SK-N-SH treated with all-trans-retinoic acid at 6 μM for 48 hours (cell line): ENCODE results near the gene HMGB4.

Experiments
- ATAC-seq: fragments of 200-7000 bp; cut with Tn5 transposase; 3 replicates; pipeline ENCODE4 v1.9.1; 2020; ENCODE audit warnings: mild to moderate bottlenecking, moderate library complexity
- ARNTL ChIP-seq: fragments of 450-650 bp; formaldehyde crosslinking; IDR thresholded peaks from 2 replicates; pipeline ENCODE4 v1.5.0; 2020; ENCODE audit warnings: low read depth, mild to moderate bottlenecking, moderate library complexity, borderline replicate concordance
- BACH2 ChIP-seq: fragments of 250-450 bp; sonication (Bioruptor Pico); IDR thresholded peaks from 2 replicates; pipeline ENCODE4 v1.9.0; 2021; ENCODE audit warnings: mild to moderate bottlenecking, borderline replicate concordance
- ESRRG ChIP-seq: fragments of 250-450 bp; sonication (Bioruptor Pico); IDR thresholded peaks from 2 replicates; pipeline ENCODE4 v1.6.1; 2021; ENCODE audit warnings: mild to moderate bottlenecking
- GLIS3 ChIP-seq: fragments of 250-450 bp; sonication (Bioruptor Pico); IDR thresholded peaks from 2 replicates; pipeline ENCODE4 v1.5.0; 2020; ENCODE audit warnings: mild to moderate bottlenecking, moderate library complexity
- ISL1 ChIP-seq: fragments of 250-450 bp; sonication (Bioruptor Pico); IDR thresholded peaks from 2 replicates; pipeline ENCODE4 v2.1.2; 2022; ENCODE audit warnings: mild to moderate bottlenecking, moderate library complexity
- OSR1 ChIP-seq: fragments of 250-450 bp; sonication (Bioruptor Pico); IDR thresholded peaks from 2 replicates; pipeline ENCODE4 v1.8.0; 2022; ENCODE audit warnings: moderate library complexity, mild to moderate bottlenecking, inconsistent platforms
- PPARA ChIP-seq: fragments of 250-450 bp; sonication (Bioruptor Pico); IDR thresholded peaks from 2 replicates; pipeline ENCODE4 v1.5.0; 2020; ENCODE audit warnings: mild to moderate bottlenecking, borderline replicate concordance
- RARB ChIP-seq: fragments of 250-450 bp; sonication (Bioruptor Pico); IDR thresholded peaks from 2 replicates; pipeline ENCODE4 v1.8.0; 2021; ENCODE audit warnings: mild to moderate bottlenecking, moderate library complexity
- SNAI2 ChIP-seq: fragments of 250-450 bp; sonication (Bioruptor Pico); IDR thresholded peaks from 2 replicates; pipeline ENCODE4 v1.5.0; 2020; ENCODE audit warnings: mild to moderate bottlenecking, moderate library complexity
- TCF4 ChIP-seq: fragments of 250-450 bp; sonication (Bioruptor Pico); IDR thresholded peaks from 2 replicates; pipeline ENCODE4 v1.8.0; 2021; ENCODE audit warnings: mild to moderate bottlenecking, moderate library complexity, borderline replicate concordance
- TOX ChIP-seq: fragments of 250-450 bp; sonication (Bioruptor Pico); IDR thresholded peaks from 2 replicates; pipeline ENCODE4 v1.8.0; 2021; ENCODE audit warnings: mild to moderate bottlenecking, moderate library complexity, borderline replicate concordance
- ZFP3 ChIP-seq: fragments of 250-450 bp; sonication (Bioruptor Pico); IDR thresholded peaks from 2 replicates; pipeline ENCODE4 v1.5.0; 2020; ENCODE audit warnings: mild to moderate bottlenecking, moderate library complexity
- ZFP30 ChIP-seq: fragments of 450-650 bp; formaldehyde crosslinking; IDR thresholded peaks from 2 replicates; pipeline ENCODE4 v1.5.0; 2022; ENCODE audit warnings: mild to moderate bottlenecking, moderate library complexity
- ZNF565 ChIP-seq: fragments of 450-650 bp; formaldehyde crosslinking; conservative IDR thresholded peaks from 2 replicates; pipeline ENCODE4 v1.5.0; 2020; ENCODE audit warnings: low read depth, mild to moderate bottlenecking, moderate library complexity
- ZNF70 ChIP-seq: fragments of 450-650 bp; formaldehyde crosslinking; IDR thresholded peaks from 2 replicates; pipeline ENCODE4 v1.5.0; 2020; ENCODE audit warnings: mild to moderate bottlenecking, moderate library complexity
- ZNF8 ChIP-seq: fragments of 450-650 bp; formaldehyde crosslinking; IDR thresholded peaks from 2 replicates; pipeline ENCODE4 v1.5.0; 2020; ENCODE audit warnings: mild to moderate bottlenecking, moderate library complexity
- TF ChIP-seq, protein P1 (sequence below): fragments of 250-450 bp; sonication (Bioruptor Pico); IDR thresholded peaks from 2 replicates; pipeline ENCODE4 v1.5.1; 2021; ENCODE audit warnings: mild to moderate bottlenecking, moderate library complexity
- TF ChIP-seq, protein P2 (sequence below): fragments of 250-450 bp; sonication (Bioruptor Pico); IDR thresholded peaks from 2 replicates; pipeline ENCODE4 v1.8.0; 2021; ENCODE audit warnings: low read depth, mild to moderate bottlenecking, moderate library complexity, borderline replicate concordance
- TF ChIP-seq, protein P3 (sequence below): fragments of 250-450 bp; sonication (Bioruptor Pico); IDR thresholded peaks from 2 replicates; pipeline ENCODE4 v1.8.0; 2020; ENCODE audit warnings: mild to moderate bottlenecking, moderate library complexity, borderline replicate concordance
- TF ChIP-seq, protein P4 (sequence below): fragments of 250-450 bp; sonication (Bioruptor Pico); IDR thresholded peaks from 2 replicates; pipeline ENCODE4 v1.5.0; 2020; ENCODE audit warnings: mild to moderate bottlenecking, moderate library complexity
- TF ChIP-seq, protein P5 (sequence below): fragments of 250-450 bp; sonication (Bioruptor Pico); IDR thresholded peaks from 2 replicates; pipeline ENCODE4 v1.5.1; 2020; ENCODE audit warnings: low read depth, mild to moderate bottlenecking, moderate library complexity

Gene HMGB4

DNA sequence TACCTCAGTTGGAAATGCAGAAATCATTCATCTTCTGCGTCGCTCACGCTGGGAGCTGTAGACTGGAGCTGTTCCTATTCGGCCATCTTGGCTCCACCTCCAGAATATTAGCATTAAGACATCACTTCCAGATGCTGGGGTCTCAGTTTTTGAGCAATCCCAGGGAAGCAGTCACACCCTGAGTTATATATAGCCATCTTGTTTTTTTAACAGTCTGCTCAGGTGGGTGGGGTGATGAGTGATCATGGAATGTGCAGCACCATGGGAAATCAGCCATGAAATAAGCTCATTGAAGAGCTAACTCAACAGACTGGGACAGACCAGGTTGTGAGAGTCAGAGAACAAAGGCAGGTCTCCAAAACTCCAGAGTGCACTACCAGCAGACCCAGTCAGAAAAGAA is 27.0 kb upstream of the HMGB4 start:
- TF ChIP-seq SNAI2 (CRISPR knock-in tag) (no peak), PPARA (CRISPR knock-in tag) (no peak), BACH2 (CRISPR knock-in tag) (no peak), ZNF565 (CRISPR knock-in tag) (no peak), ZFP3 (CRISPR knock-in tag) (no peak), ZNF8 (CRISPR knock-in tag) (no peak), ZNF70 (CRISPR knock-in tag) (no peak), TOX (no peak), ZFP30 (CRISPR knock-in tag) (no peak)
- TF ChIP-seq, protein P1, sequence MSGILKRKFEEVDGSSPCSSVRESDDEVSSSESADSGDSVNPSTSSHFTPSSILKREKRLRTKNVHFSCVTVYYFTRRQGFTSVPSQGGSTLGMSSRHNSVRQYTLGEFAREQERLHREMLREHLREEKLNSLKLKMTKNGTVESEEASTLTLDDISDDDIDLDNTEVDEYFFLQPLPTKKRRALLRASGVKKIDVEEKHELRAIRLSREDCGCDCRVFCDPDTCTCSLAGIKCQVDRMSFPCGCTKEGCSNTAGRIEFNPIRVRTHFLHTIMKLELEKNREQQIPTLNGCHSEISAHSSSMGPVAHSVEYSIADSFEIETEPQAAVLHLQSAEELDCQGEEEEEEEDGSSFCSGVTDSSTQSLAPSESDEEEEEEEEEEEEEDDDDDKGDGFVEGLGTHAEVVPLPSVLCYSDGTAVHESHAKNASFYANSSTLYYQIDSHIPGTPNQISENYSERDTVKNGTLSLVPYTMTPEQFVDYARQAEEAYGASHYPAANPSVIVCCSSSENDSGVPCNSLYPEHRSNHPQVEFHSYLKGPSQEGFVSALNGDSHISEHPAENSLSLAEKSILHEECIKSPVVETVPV (CRISPR knock-in tag) = no peak
- TF ChIP-seq, protein P2, sequence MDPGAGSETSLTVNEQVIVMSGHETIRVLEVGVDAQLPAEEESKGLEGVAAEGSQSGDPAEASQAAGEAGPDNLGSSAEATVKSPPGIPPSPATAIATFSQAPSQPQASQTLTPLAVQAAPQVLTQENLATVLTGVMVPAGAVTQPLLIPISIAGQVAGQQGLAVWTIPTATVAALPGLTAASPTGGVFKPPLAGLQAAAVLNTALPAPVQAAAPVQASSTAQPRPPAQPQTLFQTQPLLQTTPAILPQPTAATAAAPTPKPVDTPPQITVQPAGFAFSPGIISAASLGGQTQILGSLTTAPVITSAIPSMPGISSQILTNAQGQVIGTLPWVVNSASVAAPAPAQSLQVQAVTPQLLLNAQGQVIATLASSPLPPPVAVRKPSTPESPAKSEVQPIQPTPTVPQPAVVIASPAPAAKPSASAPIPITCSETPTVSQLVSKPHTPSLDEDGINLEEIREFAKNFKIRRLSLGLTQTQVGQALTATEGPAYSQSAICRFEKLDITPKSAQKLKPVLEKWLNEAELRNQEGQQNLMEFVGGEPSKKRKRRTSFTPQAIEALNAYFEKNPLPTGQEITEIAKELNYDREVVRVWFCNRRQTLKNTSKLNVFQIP (CRISPR knock-in tag) = no peak
- TF ChIP-seq, protein P3, sequence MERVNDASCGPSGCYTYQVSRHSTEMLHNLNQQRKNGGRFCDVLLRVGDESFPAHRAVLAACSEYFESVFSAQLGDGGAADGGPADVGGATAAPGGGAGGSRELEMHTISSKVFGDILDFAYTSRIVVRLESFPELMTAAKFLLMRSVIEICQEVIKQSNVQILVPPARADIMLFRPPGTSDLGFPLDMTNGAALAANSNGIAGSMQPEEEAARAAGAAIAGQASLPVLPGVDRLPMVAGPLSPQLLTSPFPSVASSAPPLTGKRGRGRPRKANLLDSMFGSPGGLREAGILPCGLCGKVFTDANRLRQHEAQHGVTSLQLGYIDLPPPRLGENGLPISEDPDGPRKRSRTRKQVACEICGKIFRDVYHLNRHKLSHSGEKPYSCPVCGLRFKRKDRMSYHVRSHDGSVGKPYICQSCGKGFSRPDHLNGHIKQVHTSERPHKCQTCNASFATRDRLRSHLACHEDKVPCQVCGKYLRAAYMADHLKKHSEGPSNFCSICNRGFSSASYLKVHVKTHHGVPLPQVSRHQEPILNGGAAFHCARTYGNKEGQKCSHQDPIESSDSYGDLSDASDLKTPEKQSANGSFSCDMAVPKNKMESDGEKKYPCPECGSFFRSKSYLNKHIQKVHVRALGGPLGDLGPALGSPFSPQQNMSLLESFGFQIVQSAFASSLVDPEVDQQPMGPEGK (CRISPR knock-in tag) = no peak
- TF ChIP-seq, protein P4, sequence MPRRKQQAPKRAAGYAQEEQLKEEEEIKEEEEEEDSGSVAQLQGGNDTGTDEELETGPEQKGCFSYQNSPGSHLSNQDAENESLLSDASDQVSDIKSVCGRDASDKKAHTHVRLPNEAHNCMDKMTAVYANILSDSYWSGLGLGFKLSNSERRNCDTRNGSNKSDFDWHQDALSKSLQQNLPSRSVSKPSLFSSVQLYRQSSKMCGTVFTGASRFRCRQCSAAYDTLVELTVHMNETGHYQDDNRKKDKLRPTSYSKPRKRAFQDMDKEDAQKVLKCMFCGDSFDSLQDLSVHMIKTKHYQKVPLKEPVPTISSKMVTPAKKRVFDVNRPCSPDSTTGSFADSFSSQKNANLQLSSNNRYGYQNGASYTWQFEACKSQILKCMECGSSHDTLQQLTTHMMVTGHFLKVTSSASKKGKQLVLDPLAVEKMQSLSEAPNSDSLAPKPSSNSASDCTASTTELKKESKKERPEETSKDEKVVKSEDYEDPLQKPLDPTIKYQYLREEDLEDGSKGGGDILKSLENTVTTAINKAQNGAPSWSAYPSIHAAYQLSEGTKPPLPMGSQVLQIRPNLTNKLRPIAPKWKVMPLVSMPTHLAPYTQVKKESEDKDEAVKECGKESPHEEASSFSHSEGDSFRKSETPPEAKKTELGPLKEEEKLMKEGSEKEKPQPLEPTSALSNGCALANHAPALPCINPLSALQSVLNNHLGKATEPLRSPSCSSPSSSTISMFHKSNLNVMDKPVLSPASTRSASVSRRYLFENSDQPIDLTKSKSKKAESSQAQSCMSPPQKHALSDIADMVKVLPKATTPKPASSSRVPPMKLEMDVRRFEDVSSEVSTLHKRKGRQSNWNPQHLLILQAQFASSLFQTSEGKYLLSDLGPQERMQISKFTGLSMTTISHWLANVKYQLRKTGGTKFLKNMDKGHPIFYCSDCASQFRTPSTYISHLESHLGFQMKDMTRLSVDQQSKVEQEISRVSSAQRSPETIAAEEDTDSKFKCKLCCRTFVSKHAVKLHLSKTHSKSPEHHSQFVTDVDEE = no peak
- TF ChIP-seq, protein P5, sequence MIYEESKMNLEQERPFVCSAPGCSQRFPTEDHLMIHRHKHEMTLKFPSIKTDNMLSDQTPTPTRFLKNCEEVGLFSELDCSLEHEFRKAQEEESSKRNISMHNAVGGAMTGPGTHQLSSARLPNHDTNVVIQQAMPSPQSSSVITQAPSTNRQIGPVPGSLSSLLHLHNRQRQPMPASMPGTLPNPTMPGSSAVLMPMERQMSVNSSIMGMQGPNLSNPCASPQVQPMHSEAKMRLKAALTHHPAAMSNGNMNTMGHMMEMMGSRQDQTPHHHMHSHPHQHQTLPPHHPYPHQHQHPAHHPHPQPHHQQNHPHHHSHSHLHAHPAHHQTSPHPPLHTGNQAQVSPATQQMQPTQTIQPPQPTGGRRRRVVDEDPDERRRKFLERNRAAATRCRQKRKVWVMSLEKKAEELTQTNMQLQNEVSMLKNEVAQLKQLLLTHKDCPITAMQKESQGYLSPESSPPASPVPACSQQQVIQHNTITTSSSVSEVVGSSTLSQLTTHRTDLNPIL (CRISPR knock-in tag) = no peak
- TF ChIP-seq, all 23 proteins: peak for 0
- no peak for ATAC-seq

DNA sequence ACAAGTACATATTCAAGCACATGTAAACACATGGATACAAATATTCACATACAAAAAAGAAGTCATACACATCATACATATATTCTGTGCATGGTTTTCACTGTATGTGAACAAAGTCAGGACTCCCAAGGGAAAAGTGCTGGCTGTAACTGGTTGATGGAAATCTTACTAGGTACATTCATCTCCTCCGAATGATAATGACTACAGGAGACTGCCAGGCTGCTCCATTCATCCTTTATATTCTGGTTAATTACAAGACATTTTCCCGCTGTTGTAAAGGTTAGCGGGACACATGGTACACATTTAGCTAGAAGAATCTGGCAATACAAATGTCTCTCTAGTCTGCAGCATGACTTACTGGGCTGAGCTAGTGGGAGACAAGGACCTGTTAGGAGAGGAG is 26.2 kb upstream of the HMGB4 start:
- TF ChIP-seq ZNF565 (CRISPR knock-in tag) = no peak
- TF ChIP-seq ISL1 = no peak
- no peak for TF ChIP-seq ZFP30 (CRISPR knock-in tag)
- TF ChIP-seq TCF4 = no peak
- TF ChIP-seq TOX = no peak
- TF ChIP-seq, protein P2 (CRISPR knock-in tag) = no peak
- no peak for ATAC-seq

DNA sequence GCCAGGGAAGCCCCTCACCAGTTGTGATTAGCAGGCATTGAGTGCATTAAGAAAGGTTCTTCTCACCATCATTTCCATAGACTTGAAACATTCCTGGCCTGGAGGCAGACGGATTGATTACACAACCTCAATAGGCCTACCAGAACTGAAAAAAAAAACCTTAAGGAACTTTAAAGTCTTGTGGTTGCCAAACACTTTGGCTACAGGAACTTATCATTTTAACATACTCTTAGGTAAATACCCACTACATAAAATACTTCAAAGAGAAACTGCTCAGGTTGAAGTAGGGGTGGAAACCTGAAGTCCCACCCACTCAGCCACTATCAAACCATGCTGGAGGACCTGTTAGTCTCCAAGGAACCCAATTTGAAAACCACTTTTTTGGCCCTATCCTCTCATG is 22.4 kb upstream of the HMGB4 start:
- no peak for ATAC-seq
- TF ChIP-seq SNAI2 (CRISPR knock-in tag) (no peak), ESRRG (CRISPR knock-in tag) (no peak), PPARA (CRISPR knock-in tag) (no peak), GLIS3 (CRISPR knock-in tag) (no peak), ZFP30 (CRISPR knock-in tag) (no peak), RARB (no peak), ZFP3 (CRISPR knock-in tag) (no peak), OSR1 (CRISPR knock-in tag) (no peak), TCF4 (no peak), ARNTL (CRISPR knock-in tag) (no peak), ZNF8 (CRISPR knock-in tag) (no peak)
- TF ChIP-seq, protein P2 (CRISPR knock-in tag) = no peak
- TF ChIP-seq, protein P5 (CRISPR knock-in tag) = no peak
- TF ChIP-seq, protein P1 (CRISPR knock-in tag) = no peak
